Measurements from ENCODE around the gene SLC19A2.
A peak's percentile ranks its signal among the peaks of the same experiment; 100 is the strongest.

SLC19A2 gene

GRCh38 chr1:169474302-169474995 is 11.3 kb downstream of the SLC19A2 start:
- DNase-seq (ENCODE audit: low read depth, low spot score) = no peak

- no peak for DNase-seq (ENCODE audit: low read depth, low spot score)
Measured at GRCh38 chr1:169473347-169473746, 12.4 kb downstream of the SLC19A2 start.

GRCh38 chr1:169472738-169473137 is 13.0 kb downstream of the SLC19A2 start:
- DNase-seq (ENCODE audit: low read depth, low spot score) = no peak

- DNase-seq (ENCODE audit: low read depth, low spot score) = no peak
Measured at GRCh38 chr1:169468982-169469381, 16.8 kb downstream of the SLC19A2 start.

GRCh38 chr1:169466259-169467230 is 19.2 kb downstream of the SLC19A2 start:
- no peak for DNase-seq (ENCODE audit: low read depth, low spot score)

GRCh38 chr1:169465281-169465680 is 20.5 kb downstream of the SLC19A2 start:
- DNase-seq (ENCODE audit: low read depth, low spot score) = no peak

- DNase-seq (ENCODE audit: low read depth, low spot score) = no peak
Measured at GRCh38 chr1:169462385-169462784, 23.4 kb downstream of the SLC19A2 start.

GRCh38 chr1:169461390-169462000 is 24.2 kb downstream of the SLC19A2 start:
- DNase-seq (ENCODE audit: low read depth, low spot score) = no peak

- no peak for DNase-seq (ENCODE audit: low read depth, low spot score)
Measured at GRCh38 chr1:169460191-169460833, 25.4 kb downstream of the SLC19A2 start.

GRCh38 chr1:169457443-169457842 is 28.3 kb downstream of the SLC19A2 start:
- no peak for DNase-seq (ENCODE audit: low read depth, low spot score)

- DNase-seq (ENCODE audit: low read depth, low spot score) = no peak
Measured at GRCh38 chr1:169456029-169456428, 29.7 kb downstream of the SLC19A2 start.

- DNase-seq (ENCODE audit: low read depth, low spot score) = no peak
Measured at GRCh38 chr1:169452921-169453320, 32.8 kb downstream of the SLC19A2 start.

GRCh38 chr1:169451218-169451824 is 34.4 kb downstream of the SLC19A2 start:
- no peak for DNase-seq (ENCODE audit: low read depth, low spot score)

- DNase-seq (ENCODE audit: low read depth, low spot score) = no peak
Measured at GRCh38 chr1:169443923-169444322, 41.8 kb downstream of the SLC19A2 start.

GRCh38 chr1:169427081-169427641 is 58.6 kb downstream of the SLC19A2 start, which contains the start of gene CCDC181:
Gene CCDC181 (minus strand): TSS chr1:169427474. CDS start chr1:169424927, 2,547 bp downstream.
- DNase-seq (ENCODE audit: low read depth, low spot score) = peak; percentile 32

GRCh38 chr1:169426174-169426705 is 59.5 kb downstream of the SLC19A2 start:
- DNase-seq (ENCODE audit: low read depth, low spot score) = no peak

- no peak for DNase-seq (ENCODE audit: low read depth, low spot score)
Measured at GRCh38 chr1:169421309-169421708, 64.4 kb downstream of the SLC19A2 start.

- DNase-seq (ENCODE audit: low read depth, low spot score) = no peak
Measured at GRCh38 chr1:169414952-169415351, 70.8 kb downstream of the SLC19A2 start.

Data from brain pericyte (primary cell).